M059J (cell line): ENCODE measurements around the gene SETD5. TPM values are rescaled to one million over a fixed set of nuclear protein-coding genes. Genes with fewer than 3 reads are reported as not detected.

Source experiments
- DNase-seq: peaks from one replicate; pipeline ENCODE4 v3.0.0-alpha.2; 2012; ENCODE audit warnings: low read depth
- total RNA-seq: library from RNA; depleted of rRNA; stranded (reverse); fragments of >200 nt; shearing (Covaris generic); gene quantifications from 2 replicates; pipeline ENCODE4 v1.2.3, GENCODE V29; 2014

Gene SETD5
- total RNA-seq, 1 experiment from 2014 or later: 57.2 TPM

- DNase-seq: no peak
Measured at GRCh38 chr3:9408546-9408945, 11.1 kb downstream of the SETD5 start.

GRCh38 chr3:9409981-9410854, 12.8 kb downstream of the SETD5 start:
- no peak for DNase-seq

GRCh38 chr3:9411302-9411701, 13.9 kb downstream of the SETD5 start:
- no peak for DNase-seq

GRCh38 chr3:9412293-9412692, 14.9 kb downstream of the SETD5 start:
- no peak for DNase-seq

- DNase-seq: no peak
Measured at GRCh38 chr3:9414826-9415225, 17.4 kb downstream of the SETD5 start.

- no peak for DNase-seq
Measured at GRCh38 chr3:9415485-9416138, 18.2 kb downstream of the SETD5 start.

GRCh38 chr3:9416139-9416780, 18.8 kb downstream of the SETD5 start:
- peak; percentile 34 for DNase-seq

- peak; percentile 34 for DNase-seq
Measured at GRCh38 chr3:9420850-9421549, 23.6 kb downstream of the SETD5 start.

- peak; percentile 93 for DNase-seq
Measured at GRCh38 chr3:9422712-9423424, 25.5 kb downstream of the SETD5 start.

- DNase-seq: no peak
Measured at GRCh38 chr3:9428411-9428810, 31.0 kb downstream of the SETD5 start.

GRCh38 chr3:9430733-9431132, 33.3 kb downstream of the SETD5 start:
- no peak for DNase-seq

- DNase-seq: no peak
Measured at GRCh38 chr3:9433627-9434521, 36.5 kb downstream of the SETD5 start.

- no peak for DNase-seq
Measured at GRCh38 chr3:9435316-9435715, 37.9 kb downstream of the SETD5 start.

GRCh38 chr3:9439331-9439730, 41.9 kb downstream of the SETD5 start:
- peak; percentile 7 for DNase-seq

- DNase-seq: no peak
Measured at GRCh38 chr3:9441501-9442221, 44.2 kb downstream of the SETD5 start.

- no peak for DNase-seq
Measured at GRCh38 chr3:9448071-9448470, 50.7 kb downstream of the SETD5 start.

GRCh38 chr3:9448643-9449042, 51.2 kb downstream of the SETD5 start:
- no peak for DNase-seq

- DNase-seq: no peak
Measured at GRCh38 chr3:9450126-9450525, 52.7 kb downstream of the SETD5 start.

- DNase-seq: no peak
Measured at GRCh38 chr3:9450991-9451390, 53.6 kb downstream of the SETD5 start.

- DNase-seq: no peak
Measured at GRCh38 chr3:9452417-9452816, 55.0 kb downstream of the SETD5 start.
